Measurements from ENCODE around the gene CLSTN2.

Gene CLSTN2

GRCh38 chr3:140078940-140079339 is 144.0 kb downstream of the CLSTN2 start:
- Histone ChIP-seq H3K27ac (no peak overlapping the region), H3K36me3 (no peaks in the 10 kb centered on the region), H3K9me3 (no peaks in the 10 kb centered on the region), H3K4me3 (no peak overlapping the region), H3K27me3 (no peaks in the 10 kb centered on the region), H3K4me1 (no peaks in the 10 kb centered on the region)
- intact Hi-C loops (cut with DNase I; ENCODE audit: low total_unique reads): no loop called here
- no peak for DNase-seq
- no peak for TF ChIP-seq CTCF (IDR thresholded peaks at IDR 0.05)

GRCh38 chr3:140081887-140082286 is 146.9 kb downstream of the CLSTN2 start:
- Histone ChIP-seq H3K36me3 (no peaks in the 10 kb centered on the region), H3K27me3 (no peaks in the 10 kb centered on the region), H3K4me1 (no peaks in the 10 kb centered on the region), H3K9me3 (no peaks in the 10 kb centered on the region), H3K27ac (no peak overlapping the region), H3K4me3 (no peak overlapping the region)
- intact Hi-C loops (cut with DNase I; ENCODE audit: low total_unique reads): no loop called here
- TF ChIP-seq CTCF (IDR thresholded peaks at IDR 0.05): no peak
- no peak for DNase-seq

GRCh38 chr3:140085001-140085400 is 150.0 kb downstream of the CLSTN2 start:
- H3K4me1 ChIP-seq: no peaks in the 10 kb centered on the region
- H3K4me3 ChIP-seq: no peak overlapping the region
- H3K27me3 ChIP-seq: no peaks in the 10 kb centered on the region
- TF ChIP-seq CTCF (IDR thresholded peaks at IDR 0.05): no peak
- intact Hi-C loops (cut with DNase I; ENCODE audit: low total_unique reads): no loop called here
- no peak overlapping the region for H3K27ac ChIP-seq
- H3K9me3 ChIP-seq: no peaks in the 10 kb centered on the region
- no peaks in the 10 kb centered on the region for H3K36me3 ChIP-seq
- no peak for DNase-seq

GRCh38 chr3:140086642-140087041 is 151.7 kb downstream of the CLSTN2 start:
- Histone ChIP-seq H3K27me3 (no peaks in the 10 kb centered on the region), H3K4me3 (no peak overlapping the region), H3K9me3 (no peaks in the 10 kb centered on the region), H3K36me3 (no peaks in the 10 kb centered on the region), H3K4me1 (peaks cover 0 to 6% (median 3%) of the 10 kb centered on the region in 4 donors), H3K27ac (no peak overlapping the region)
- no peak for DNase-seq
- no peak for TF ChIP-seq CTCF (IDR thresholded peaks at IDR 0.05)
- intact Hi-C loops (cut with DNase I; ENCODE audit: low total_unique reads): no loop called here

GRCh38 chr3:140088058-140088457 is 153.1 kb downstream of the CLSTN2 start:
- Histone ChIP-seq H3K36me3 (no peaks in the 10 kb centered on the region), H3K9me3 (no peaks in the 10 kb centered on the region), H3K4me3 (no peak overlapping the region), H3K27ac (no peak overlapping the region), H3K27me3 (no peaks in the 10 kb centered on the region), H3K4me1 (peaks cover 0 to 6% (median 3%) of the 10 kb centered on the region in 4 donors)
- intact Hi-C loops (cut with DNase I; ENCODE audit: low total_unique reads): no loop called here
- no peak for DNase-seq
- no peak for TF ChIP-seq CTCF (IDR thresholded peaks at IDR 0.05)

GRCh38 chr3:140088513-140088912 is 153.5 kb downstream of the CLSTN2 start:
- no peak for TF ChIP-seq CTCF (IDR thresholded peaks at IDR 0.05)
- Histone ChIP-seq H3K9me3 (no peaks in the 10 kb centered on the region), H3K4me1 (peaks cover 0 to 8% (median 3%) of the 10 kb centered on the region in 4 donors), H3K27me3 (no peaks in the 10 kb centered on the region), H3K27ac (no peak overlapping the region), H3K36me3 (no peaks in the 10 kb centered on the region), H3K4me3 (no peak overlapping the region)
- intact Hi-C loops (cut with DNase I; ENCODE audit: low total_unique reads): no loop called here
- no peak for DNase-seq

Data from tibial artery (tissue), 4 donors.